Activated CD8-positive, alpha-beta T cell treated with anti-CD3 and anti-CD28 coated beads for 36 hours (primary cell): ENCODE measurements around the gene CUBN. TPM values are rescaled to one million over a fixed set of nuclear protein-coding genes. Genes with fewer than 3 reads are reported as not detected.

Experiments used
- ATAC-seq: fragments of 200-7000 bp; cut with Tn5 transposase; one replicate; pipeline ENCODE4 v1.10.0; 2021; ENCODE audit warnings: mild to moderate bottlenecking, moderate library complexity
- CTCF ChIA-PET: fragments of 350-600 bp; sonication (Branson Sonifier 250); formaldehyde crosslinking; loops from one replicate; lab custom pipeline; 2021; ENCODE audit warnings: antibody characterized with exemption; lab: Charles Lee
- POLR2A ChIA-PET: fragments of 350-600 bp; sonication (Branson Sonifier 250); formaldehyde crosslinking; loops from one replicate; lab custom pipeline; 2021; ENCODE audit warnings: antibody characterized with exemption; lab: Charles Lee
- DNase-seq: peaks from one replicate; pipeline ENCODE4 v3.0.0-alpha.2; 2020
- H3K27ac Mint-ChIP-seq: one replicate; pipeline ENCODE4 v1.8.0; 2021; ENCODE audit warnings: mild to moderate bottlenecking, mixed read lengths
- H3K27me3 Mint-ChIP-seq: one replicate; pipeline ENCODE4 v1.8.0; 2021; ENCODE audit warnings: mixed read lengths
- H3K36me3 Mint-ChIP-seq: one replicate; pipeline ENCODE4 v1.8.0; 2021; ENCODE audit warnings: low read depth, mixed read lengths
- H3K4me1 Mint-ChIP-seq: one replicate; pipeline ENCODE4 v1.8.0; 2021; ENCODE audit warnings: low read depth, mixed read lengths
- H3K4me3 Mint-ChIP-seq: one replicate; pipeline ENCODE4 v1.8.0; 2021; ENCODE audit warnings: mild to moderate bottlenecking, moderate library complexity, mixed read lengths
- H3K9me3 Mint-ChIP-seq: one replicate; pipeline ENCODE4 v1.8.0; 2021; ENCODE audit warnings: mixed read lengths
- CTCF ChIP-seq: fragments of 200-600 bp; IDR thresholded peaks from one replicate; pipeline ENCODE4 v1.8.0; 2022; ENCODE audit warnings: antibody characterized with exemption, mild to moderate bottlenecking
- intact Hi-C: fragments of 100-400 bp; cut with micrococcal nuclease; formaldehyde crosslinking; loops from one replicate; pipeline ENCODE4 v1.10.0; 2022
- total RNA-seq, 2 experiments: library from RNA; stranded (reverse); gene quantifications; one replicate each; pipeline ENCODE4 v1.2.3, GENCODE V29; 2021

CUBN gene
- total RNA-seq, 2 experiments from 2014 or later: 0.38 to 0.65 TPM

GRCh38 chr10:16843252-16843870 lies 286.2 kb downstream of the CUBN start:
- peak; percentile 49 for ATAC-seq
- H3K27me3 Mint-ChIP-seq: no peaks in the 10 kb centered on the region
- no peak overlapping the region for H3K27ac Mint-ChIP-seq
- peak; percentile 78 for TF ChIP-seq CTCF
- intact Hi-C loops: loop anchor here (1.0 kb wide), 1 partner anchor 414 kb away; no protein-coding TSS in a partner anchor
- no peak overlapping the region for H3K4me3 Mint-ChIP-seq
- CTCF ChIA-PET: interaction anchor here (0.6 to 2.9 kb wide), 13 partner anchors 9 to 446 kb away, joined by 3 to 12 read pairs (median 3); no protein-coding TSS in a partner anchor
- POLR2A ChIA-PET: interaction anchor here (0.6 kb wide), 1 partner anchor 48 kb away, joined by 5 read pairs; no protein-coding TSS in a partner anchor
- DNase-seq: no peak
- H3K4me1 Mint-ChIP-seq: no peaks in the 10 kb centered on the region
- H3K9me3 Mint-ChIP-seq: no peaks in the 10 kb centered on the region
- no peaks in the 10 kb centered on the region for H3K36me3 Mint-ChIP-seq

- ChIA-PET CTCF (interaction anchor here (0.9 to 1.5 kb wide), 6 partner anchors 15 to 455 kb away, joined by 3 to 5 read pairs (median 3); no protein-coding TSS in a partner anchor), POLR2A (interaction anchor here (1.3 kb wide), 1 partner anchor 395 kb away, joined by 4 read pairs; no protein-coding TSS in a partner anchor)
- Mint-ChIP-seq H3K27ac (peak overlapping the region; percentile 36), H3K27me3 (no peaks in the 10 kb centered on the region), H3K9me3 (no peaks in the 10 kb centered on the region), H3K36me3 (no peaks in the 10 kb centered on the region), H3K4me3 (peak overlapping the region; percentile 51), H3K4me1 (peaks cover 6% of the 10 kb centered on the region)
- TF ChIP-seq CTCF: no peak
- peak; percentile 66 for DNase-seq
- intact Hi-C loops: loop anchor here (10.0 kb wide), 1 partner anchor 590 kb away; no protein-coding TSS in a partner anchor
- peak; percentile 93 for ATAC-seq
These were observed 294.4 kb downstream of the CUBN start for GRCh38 chr10:16835228-16835627.

- Mint-ChIP-seq H3K4me1 (peaks cover 6% of the 10 kb centered on the region), H3K36me3 (no peaks in the 10 kb centered on the region), H3K9me3 (no peaks in the 10 kb centered on the region), H3K4me3 (no peak overlapping the region), H3K27ac (no peak overlapping the region), H3K27me3 (no peaks in the 10 kb centered on the region)
- ChIA-PET CTCF (interaction anchor here (0.9 to 1.3 kb wide), 2 partner anchors 59 to 424 kb away, joined by 3 to 4 read pairs; no protein-coding TSS in a partner anchor), POLR2A (no interaction called here)
- TF ChIP-seq CTCF: no peak
- DNase-seq (no peak), ATAC-seq (no peak)
- intact Hi-C loops: loop anchor here (10.0 kb wide), 1 partner anchor 592 kb away; no protein-coding TSS in a partner anchor
These were observed 297.1 kb downstream of the CUBN start for GRCh38 chr10:16832351-16833080.

- Mint-ChIP-seq H3K27ac (no peak overlapping the region), H3K4me1 (no peaks in the 10 kb centered on the region), H3K27me3 (no peaks in the 10 kb centered on the region), H3K36me3 (no peaks in the 10 kb centered on the region), H3K9me3 (no peaks in the 10 kb centered on the region), H3K4me3 (no peak overlapping the region)
- intact Hi-C loops: loop anchor here (5.0 kb wide), 1 partner anchor 429 kb away; no protein-coding TSS in a partner anchor
- CTCF ChIA-PET: interaction anchor here (0.6 to 2.6 kb wide), 10 partner anchors 10 to 451 kb away, joined by 3 to 27 read pairs (median 7); no protein-coding TSS in a partner anchor
- no peak for DNase-seq
- POLR2A ChIA-PET: interaction anchor here (1.2 to 1.6 kb wide), 2 partner anchors 11 to 63 kb away, joined by 3 to 5 read pairs; partner anchors contain the start of gene RSU1
- no peak for ATAC-seq
- TF ChIP-seq CTCF: no peak
These were observed 300.9 kb downstream of the CUBN start for GRCh38 chr10:16828701-16829175.
